Stimulated activated naive CD8-positive, alpha-beta T cell treated with anti-CD3 and anti-CD28 coated beads, Interleukin-15, Interleukin-2, amounts not matched to agents 100 U/mL and 50 U/mL, for 24 hours (primary cell): ENCODE measurements around the gene CDH4.

ENCODE experiments used
- ATAC-seq: fragments of 150-1000 bp; cut with Tn5 transposase; one replicate; pipeline ENCODE4 v1.10.0; 2021
- DNase-seq: peaks from one replicate; pipeline ENCODE4 v3.0.0; 2021

The CDH4 gene

GRCh38 chr20:61655591-61655990, 403.5 kb downstream of the CDH4 start:
- no peak for ATAC-seq
- DNase-seq = no peak

- ATAC-seq = no peak
- no peak for DNase-seq
Observed at GRCh38 chr20:61656198-61656597, 404.1 kb downstream of the CDH4 start.

GRCh38 chr20:61657721-61658377, 405.8 kb downstream of the CDH4 start:
- ATAC-seq = no peak
- no peak for DNase-seq

DNA sequence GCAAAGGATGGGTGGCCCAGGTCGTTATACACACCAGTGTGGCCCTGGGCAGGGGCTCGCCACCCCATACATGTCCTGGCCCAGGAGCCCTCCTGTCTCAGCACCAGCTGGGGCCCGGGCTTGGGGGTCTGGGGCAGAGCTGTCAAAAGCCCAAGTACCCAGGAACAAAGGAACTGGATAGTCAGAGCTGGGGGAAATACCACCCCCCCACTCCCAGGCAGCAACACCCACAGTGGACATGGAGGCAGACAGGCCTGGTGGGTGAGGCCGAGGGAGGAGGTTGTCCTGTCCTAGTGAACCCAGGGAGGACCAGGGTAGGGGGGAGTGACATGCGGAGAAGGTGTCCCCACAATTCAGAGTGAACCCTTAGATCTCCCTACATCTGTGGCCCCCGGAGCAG, 406.5 kb downstream of the CDH4 start:
- DNase-seq (no peak), ATAC-seq (no peak)

DNA sequence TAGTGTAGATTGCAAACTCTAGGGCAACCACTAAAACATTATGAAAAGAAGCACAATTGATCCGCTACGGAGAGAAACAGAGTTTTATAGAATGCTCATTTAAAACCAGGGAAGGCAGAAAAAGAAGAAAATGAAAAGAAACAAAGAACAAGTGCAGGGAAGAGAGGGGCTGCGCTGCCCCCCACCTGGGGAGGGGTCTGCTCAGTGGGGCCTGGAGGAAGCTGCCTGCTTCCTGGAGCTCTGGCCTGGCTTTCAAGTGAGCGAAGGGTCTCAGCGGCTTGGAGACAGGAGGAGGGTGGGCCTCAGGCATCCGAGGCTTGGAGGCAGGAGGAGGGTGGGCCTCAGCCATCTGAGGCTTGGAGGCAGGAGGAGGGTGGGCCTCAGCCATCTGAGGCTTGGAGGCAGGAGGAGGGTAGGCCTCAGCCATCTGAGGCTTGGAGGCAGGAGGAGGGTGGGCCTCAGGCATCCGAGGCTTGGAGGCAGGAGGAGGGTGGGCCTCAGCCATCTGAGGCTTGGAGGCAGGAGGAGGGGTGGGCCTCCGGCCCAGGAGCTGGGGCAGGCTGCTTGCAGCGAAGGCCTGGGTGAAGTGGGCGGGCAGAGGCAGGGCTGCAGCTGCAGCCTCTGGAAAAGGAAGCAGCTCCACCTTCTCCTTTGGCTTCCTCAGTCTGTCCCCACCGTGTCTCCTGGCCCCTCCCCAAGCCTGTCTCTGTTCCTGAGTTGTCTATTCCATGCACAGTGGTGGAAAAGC, 407.4 kb downstream of the CDH4 start:
- DNase-seq (no peak), ATAC-seq (no peak)

DNA sequence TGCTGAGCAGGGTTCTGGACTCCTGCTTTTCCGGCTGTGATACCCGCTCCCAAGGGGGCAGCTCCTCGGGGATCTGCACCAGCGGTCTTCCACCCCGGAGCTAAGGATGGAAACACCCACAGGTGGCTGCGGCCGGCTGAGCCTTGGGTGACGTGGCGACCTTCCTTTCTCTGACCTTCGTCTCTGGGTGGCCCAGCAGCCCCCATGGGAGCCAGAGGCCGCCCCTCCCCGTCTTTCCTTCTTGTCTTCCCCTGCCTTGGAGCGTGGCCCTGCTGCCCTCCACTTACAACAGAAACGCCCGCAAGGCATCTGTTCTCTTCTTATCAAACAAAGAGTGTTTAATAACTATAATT, 407.9 kb downstream of the CDH4 start:
- ATAC-seq = no peak

GRCh38 chr20:61660559-61660958, 408.5 kb downstream of the CDH4 start:
- no peak for ATAC-seq
- DNase-seq = no peak

More for the DNA sequence above, 407.9 kb downstream of the CDH4 start:
- no peak for DNase-seq

DNA sequence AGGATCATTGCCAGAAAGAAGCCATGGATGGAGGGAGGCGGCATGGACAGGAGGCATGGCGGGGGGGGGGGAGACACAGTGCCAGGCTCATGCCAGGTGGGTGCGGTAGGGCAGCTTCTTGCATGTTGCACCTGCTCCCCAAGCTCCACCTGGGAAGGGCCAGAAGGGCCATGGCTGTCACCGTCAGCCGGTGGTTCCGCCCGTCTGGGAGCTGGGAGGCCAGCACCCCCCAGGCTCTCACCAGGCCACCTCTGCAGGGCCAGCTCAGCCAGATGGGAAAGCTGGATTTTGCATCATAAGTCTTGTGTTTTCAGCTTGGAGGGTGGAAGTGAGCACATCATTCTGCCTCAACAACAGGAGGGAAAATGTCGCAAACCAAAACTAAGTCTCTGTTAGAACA, 409.0 kb downstream of the CDH4 start:
- ATAC-seq = no peak

DNA sequence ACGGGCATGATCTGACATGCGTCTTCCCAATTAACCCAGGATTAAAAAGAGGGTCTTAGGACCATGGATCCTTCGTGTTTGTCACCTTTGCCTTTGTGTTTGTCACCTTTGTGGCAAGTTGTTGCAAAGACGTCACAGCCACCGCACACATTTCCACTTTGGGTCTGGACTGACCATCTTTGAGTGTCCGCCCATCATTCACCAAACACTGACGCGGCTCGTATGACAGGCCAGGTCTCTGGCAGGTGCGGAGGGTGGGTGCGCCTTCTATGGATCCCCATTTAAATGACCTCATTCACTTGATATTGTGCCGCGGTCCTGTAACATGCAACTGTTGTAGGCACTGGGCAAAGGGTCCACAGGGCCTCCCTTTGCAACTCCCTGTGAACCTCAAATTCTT, 409.5 kb downstream of the CDH4 start:
- no peak for DNase-seq
- no peak for ATAC-seq

More for the DNA sequence above, 409.0 kb downstream of the CDH4 start:
- DNase-seq = no peak

- no peak for ATAC-seq
Observed at GRCh38 chr20:61662226-61662967, 410.3 kb downstream of the CDH4 start.

GRCh38 chr20:61662968-61663331, 410.9 kb downstream of the CDH4 start:
- ATAC-seq = no peak
- no peak for DNase-seq

More at GRCh38 chr20:61662226-61662967, 410.3 kb downstream of the CDH4 start:
- DNase-seq = no peak

- ATAC-seq (no peak), DNase-seq (no peak)
Observed at GRCh38 chr20:61663521-61664425, 411.7 kb downstream of the CDH4 start.

GRCh38 chr20:61664556-61665320, 412.7 kb downstream of the CDH4 start:
- DNase-seq = no peak
- no peak for ATAC-seq

GRCh38 chr20:61665528-61666470, 413.7 kb downstream of the CDH4 start:
- ATAC-seq (no peak), DNase-seq (no peak)

DNA sequence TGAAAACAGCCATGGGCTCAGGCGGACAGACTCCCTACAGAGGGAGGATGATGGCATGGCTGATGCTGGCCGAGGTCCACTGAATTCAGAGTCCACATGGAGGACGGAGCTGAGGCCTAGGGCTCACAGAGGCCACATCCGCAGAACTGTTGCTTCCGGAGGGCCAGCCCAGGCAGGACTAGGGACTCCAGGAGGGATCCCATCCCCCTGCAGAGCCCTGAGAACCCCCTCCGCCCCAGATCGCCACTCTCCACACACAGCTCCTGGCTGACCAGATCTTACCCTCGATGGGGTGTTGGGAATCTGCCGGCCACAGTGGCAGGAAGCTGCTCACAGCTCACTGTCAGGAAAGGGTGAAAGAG, 414.4 kb downstream of the CDH4 start:
- DNase-seq = no peak
- ATAC-seq = no peak

- DNase-seq (no peak), ATAC-seq (no peak)
Observed at GRCh38 chr20:61667056-61667792, 415.2 kb downstream of the CDH4 start.

- DNase-seq = no peak
- no peak for ATAC-seq
Observed at GRCh38 chr20:61668065-61668650, 416.1 kb downstream of the CDH4 start.

DNA sequence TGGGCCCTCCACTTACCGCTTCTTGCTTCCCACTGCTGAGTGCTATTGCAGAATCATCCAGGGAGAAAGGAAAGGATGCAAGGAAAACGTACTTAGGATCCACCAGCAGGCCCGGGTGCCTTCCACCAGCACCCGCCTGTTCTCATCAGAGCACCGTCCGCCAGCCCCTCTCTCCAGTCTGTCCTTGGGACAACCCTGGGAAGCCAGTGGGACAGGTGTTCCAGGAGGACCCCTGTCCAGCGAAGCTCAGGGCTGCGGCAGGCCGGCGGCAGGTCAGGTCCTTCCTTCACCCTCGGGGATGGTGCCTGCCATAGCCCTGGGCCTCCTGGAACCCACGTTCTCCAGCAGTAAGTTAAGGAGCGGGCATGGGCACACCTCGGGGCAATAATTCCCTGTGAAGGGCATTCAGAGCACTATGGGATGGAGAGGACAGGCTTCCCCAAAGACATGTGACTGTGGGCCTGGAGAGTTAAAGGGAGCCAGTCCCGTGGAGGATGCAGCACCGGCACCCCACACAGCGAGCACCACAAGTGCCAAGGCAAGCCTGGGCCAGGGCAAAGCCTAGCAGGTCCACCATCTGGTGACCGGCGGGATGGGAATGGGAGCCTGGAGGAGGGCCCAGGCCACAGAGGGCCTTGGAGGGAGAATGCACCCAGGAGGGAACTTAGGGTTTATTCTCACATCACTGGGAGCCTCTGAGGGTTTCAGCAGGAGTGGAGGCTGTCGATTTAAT, 416.9 kb downstream of the CDH4 start:
- no peak for DNase-seq
- no peak for ATAC-seq

GRCh38 chr20:61670274-61670673, 418.2 kb downstream of the CDH4 start:
- ATAC-seq (no peak), DNase-seq (no peak)
